ENCODE data around the gene LRCH1. TPM values are rescaled to one million over a fixed set of nuclear protein-coding genes. Genes with fewer than 3 reads are reported as not detected.

The LRCH1 gene
- total and polyA plus RNA-seq, 10 of the 15 experiments (the other 5 are each of a cell fraction or from before 2014, with no cell fraction given): 5.3 to 48.9 (median 14.4) TPM

- TF ChIP-seq, protein P1, sequence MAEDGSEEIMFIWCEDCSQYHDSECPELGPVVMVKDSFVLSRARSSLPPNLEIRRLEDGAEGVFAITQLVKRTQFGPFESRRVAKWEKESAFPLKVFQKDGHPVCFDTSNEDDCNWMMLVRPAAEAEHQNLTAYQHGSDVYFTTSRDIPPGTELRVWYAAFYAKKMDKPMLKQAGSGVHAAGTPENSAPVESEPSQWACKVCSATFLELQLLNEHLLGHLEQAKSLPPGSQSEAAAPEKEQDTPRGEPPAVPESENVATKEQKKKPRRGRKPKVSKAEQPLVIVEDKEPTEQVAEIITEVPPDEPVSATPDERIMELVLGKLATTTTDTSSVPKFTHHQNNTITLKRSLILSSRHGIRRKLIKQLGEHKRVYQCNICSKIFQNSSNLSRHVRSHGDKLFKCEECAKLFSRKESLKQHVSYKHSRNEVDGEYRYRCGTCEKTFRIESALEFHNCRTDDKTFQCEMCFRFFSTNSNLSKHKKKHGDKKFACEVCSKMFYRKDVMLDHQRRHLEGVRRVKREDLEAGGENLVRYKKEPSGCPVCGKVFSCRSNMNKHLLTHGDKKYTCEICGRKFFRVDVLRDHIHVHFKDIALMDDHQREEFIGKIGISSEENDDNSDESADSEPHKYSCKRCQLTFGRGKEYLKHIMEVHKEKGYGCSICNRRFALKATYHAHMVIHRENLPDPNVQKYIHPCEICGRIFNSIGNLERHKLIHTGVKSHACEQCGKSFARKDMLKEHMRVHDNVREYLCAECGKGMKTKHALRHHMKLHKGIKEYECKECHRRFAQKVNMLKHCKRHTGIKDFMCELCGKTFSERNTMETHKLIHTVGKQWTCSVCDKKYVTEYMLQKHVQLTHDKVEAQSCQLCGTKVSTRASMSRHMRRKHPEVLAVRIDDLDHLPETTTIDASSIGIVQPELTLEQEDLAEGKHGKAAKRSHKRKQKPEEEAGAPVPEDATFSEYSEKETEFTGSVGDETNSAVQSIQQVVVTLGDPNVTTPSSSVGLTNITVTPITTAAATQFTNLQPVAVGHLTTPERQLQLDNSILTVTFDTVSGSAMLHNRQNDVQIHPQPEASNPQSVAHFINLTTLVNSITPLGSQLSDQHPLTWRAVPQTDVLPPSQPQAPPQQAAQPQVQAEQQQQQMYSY (CRISPR knock-in tag; IDR thresholded peaks at IDR 0.05): no peak
- TF ChIP-seq, protein P2, sequence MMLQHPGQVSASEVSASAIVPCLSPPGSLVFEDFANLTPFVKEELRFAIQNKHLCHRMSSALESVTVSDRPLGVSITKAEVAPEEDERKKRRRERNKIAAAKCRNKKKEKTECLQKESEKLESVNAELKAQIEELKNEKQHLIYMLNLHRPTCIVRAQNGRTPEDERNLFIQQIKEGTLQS (IDR thresholded peaks at IDR 0.05; ENCODE audit: borderline replicate concordance, extremely low read depth, low read depth, low read length): no peak
- TF ChIP-seq ZNF622 (IDR thresholded peaks at IDR 0.05) (no peak), TCF3 (IDR thresholded peaks at IDR 0.05; ENCODE audit: borderline replicate concordance, insufficient read depth, low read depth, low read length) (no peak)
- TF ChIP-seq, protein P3, sequence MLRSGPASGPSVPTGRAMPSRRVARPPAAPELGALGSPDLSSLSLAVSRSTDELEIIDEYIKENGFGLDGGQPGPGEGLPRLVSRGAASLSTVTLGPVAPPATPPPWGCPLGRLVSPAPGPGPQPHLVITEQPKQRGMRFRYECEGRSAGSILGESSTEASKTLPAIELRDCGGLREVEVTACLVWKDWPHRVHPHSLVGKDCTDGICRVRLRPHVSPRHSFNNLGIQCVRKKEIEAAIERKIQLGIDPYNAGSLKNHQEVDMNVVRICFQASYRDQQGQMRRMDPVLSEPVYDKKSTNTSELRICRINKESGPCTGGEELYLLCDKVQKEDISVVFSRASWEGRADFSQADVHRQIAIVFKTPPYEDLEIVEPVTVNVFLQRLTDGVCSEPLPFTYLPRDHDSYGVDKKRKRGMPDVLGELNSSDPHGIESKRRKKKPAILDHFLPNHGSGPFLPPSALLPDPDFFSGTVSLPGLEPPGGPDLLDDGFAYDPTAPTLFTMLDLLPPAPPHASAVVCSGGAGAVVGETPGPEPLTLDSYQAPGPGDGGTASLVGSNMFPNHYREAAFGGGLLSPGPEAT (IDR thresholded peaks at IDR 0.05; ENCODE audit: low read depth): no peak
Observed at GRCh38 chr13:46552303-46552682, 677 bp upstream of the LRCH1 start (continued).

Data from GM12878 (cell line).